CD4-positive, CD25-positive, alpha-beta regulatory T cell (primary cell): ENCODE data around the gene TENT4A. TPM values are rescaled to one million over a fixed set of nuclear protein-coding genes. Genes with fewer than 3 reads are reported as not detected.

Source experiments
- ATAC-seq, 2 donors: fragments of 150-1000 bp; cut with Tn5 transposase; one replicate each; pipeline ENCODE4 v1.10.0; 2021; ENCODE audit warnings: low read depth in 2 of 2, moderate number of reproducible peaks in 2 of 2, moderate library complexity in 1 of 2
- DNase-seq, 3 donors: peaks; one replicate each; pipeline versions ENCODE4 v3.0.0 to v3.0.0-alpha.2; 2012 to 2022; ENCODE audit warnings: mixed read lengths in 1 of 3
- H3K27ac ChIP-seq: one replicate; pipeline ENCODE4 v1.7.0; 2013; ENCODE audit warnings: mild to moderate bottlenecking, low read length; ENCODE audit not compliant: insufficient read depth, poor library complexity, severe bottlenecking
- H3K27me3 ChIP-seq: one replicate; pipeline ENCODE4 v1.7.0; 2013; ENCODE audit warnings: low read length; ENCODE audit not compliant: control insufficient read depth, insufficient read depth
- H3K36me3 ChIP-seq: one replicate; pipeline ENCODE4 v1.7.0; 2013; ENCODE audit warnings: mild to moderate bottlenecking, low read length, moderate library complexity; ENCODE audit not compliant: control insufficient read depth, insufficient read depth
- H3K4me1 ChIP-seq: 2 replicates; pipeline ENCODE4 v1.7.0; 2013; ENCODE audit warnings: mild to moderate bottlenecking, low read length; ENCODE audit not compliant: insufficient read depth, control insufficient read depth, poor library complexity, severe bottlenecking
- H3K4me3 ChIP-seq: one replicate; pipeline ENCODE4 v1.7.0; 2013; ENCODE audit warnings: low read depth, mild to moderate bottlenecking, low read length, moderate library complexity
- H3K9me3 ChIP-seq, 2 experiments: 1 replicate in 1 of 2; 2 replicates in 1 of 2; pipeline ENCODE4 v1.7.0; 2013; ENCODE audit warnings: low read length in 2 of 2, mild to moderate bottlenecking in 1 of 2, moderate library complexity in 1 of 2; ENCODE audit not compliant: control insufficient read depth in 2 of 2
- H3K27ac Mint-ChIP-seq, 3 donors: one replicate each; pipeline ENCODE4 v1.8.0; 2020 to 2022; ENCODE audit warnings: mild to moderate bottlenecking in 3 of 3, mixed read lengths in 3 of 3, moderate library complexity in 2 of 3
- H3K27me3 Mint-ChIP-seq: one replicate; pipeline ENCODE4 v1.8.0; 2022; ENCODE audit warnings: mild to moderate bottlenecking, mixed read lengths
- H3K36me3 Mint-ChIP-seq: one replicate; pipeline ENCODE4 v1.8.0; 2020; ENCODE audit warnings: mixed read lengths
- H3K4me1 Mint-ChIP-seq, 4 donors: one replicate each; pipeline ENCODE4 v1.8.0; 2020 to 2022; ENCODE audit warnings: mixed read lengths in 4 of 4, mild to moderate bottlenecking in 1 of 4
- H3K4me3 Mint-ChIP-seq, 4 donors: one replicate each; pipeline ENCODE4 v1.8.0; 2020 to 2022; ENCODE audit warnings: mild to moderate bottlenecking in 4 of 4, mixed read lengths in 4 of 4, moderate library complexity in 3 of 4
- H3K9me3 Mint-ChIP-seq, 7 donors: one replicate each; pipeline ENCODE4 v1.8.0; 2020 to 2022; ENCODE audit warnings: mixed read lengths in 7 of 7, mild to moderate bottlenecking in 3 of 7, moderate library complexity in 2 of 7
- polyA plus RNA-seq, 4 donors: library from polyadenylated mRNA; unstranded; fragments of 300-500 nt; fragmentation: Illumina TruSeq; gene quantifications; one replicate each; pipeline ENCODE4 v1.2.3, GENCODE V29; 2021
- total RNA-seq: library from RNA; stranded (reverse); gene quantifications from one replicate; pipeline ENCODE4 v1.2.3, GENCODE V29; 2022

The TENT4A gene
- total and polyA plus RNA-seq, 5 donors from 2014 or later = 0.74 to 66.5 (median 1.3) TPM

DNA sequence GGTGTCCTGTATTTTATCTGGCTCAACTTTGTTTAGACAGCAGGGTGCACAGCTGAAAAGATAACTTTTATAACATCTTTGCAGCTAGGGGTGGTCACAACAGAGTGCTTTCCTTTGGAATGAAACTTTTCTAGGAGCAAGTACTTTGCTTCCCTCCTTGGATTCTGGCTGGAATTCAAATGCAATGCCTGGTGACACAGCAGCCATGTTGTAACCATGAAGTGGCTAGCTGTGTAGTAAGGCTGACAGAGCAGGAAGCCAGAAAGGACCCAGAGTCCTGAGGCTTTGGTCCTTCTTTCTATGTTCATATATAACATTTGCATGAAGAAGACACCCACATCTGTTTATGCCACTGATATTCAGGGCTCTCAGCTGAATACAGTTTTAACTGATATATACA, 48.1 kb downstream of the TENT4A start:
- H3K27ac ChIP-seq = no peak overlapping the region
- peaks cover 5% of the 10 kb centered on the region for H3K4me1 ChIP-seq
- Mint-ChIP-seq H3K36me3 (peaks cover 9% of the 10 kb centered on the region), H3K9me3 (no peaks in the 10 kb centered on the region), H3K4me3 (no peak overlapping the region), H3K4me1 (peaks cover 0 to 5% (median 2%) of the 10 kb centered on the region in 4 donors), H3K27me3 (no peaks in the 10 kb centered on the region), H3K27ac (no peak overlapping the region)
- DNase-seq = no peak
- peaks cover 14% of the 10 kb centered on the region for H3K36me3 ChIP-seq
- no peak for ATAC-seq
- H3K4me3 ChIP-seq = no peak overlapping the region
- H3K27me3 ChIP-seq = no peaks in the 10 kb centered on the region
- no peaks in the 10 kb centered on the region for H3K9me3 ChIP-seq

DNA sequence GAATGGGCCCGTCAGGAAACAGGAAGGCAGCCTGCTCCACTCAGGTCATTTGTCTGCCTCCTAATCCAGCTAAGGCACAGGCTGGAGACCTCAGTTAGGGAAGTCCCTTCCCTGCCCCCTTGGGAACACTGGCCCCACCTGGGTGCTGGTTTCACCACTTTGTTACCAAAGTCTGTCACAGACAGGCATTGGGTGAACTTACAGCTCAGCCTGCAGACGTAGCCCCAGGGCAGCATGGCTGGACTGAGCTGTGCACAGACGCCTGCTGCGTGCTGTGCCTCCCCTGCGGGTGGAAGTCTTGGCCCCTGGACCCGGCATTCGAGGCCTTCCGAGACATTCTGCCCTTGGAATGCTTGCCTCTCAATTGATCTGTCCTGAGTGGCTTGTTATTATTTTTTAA, 48.9 kb downstream of the TENT4A start:
- H3K27ac ChIP-seq = no peak overlapping the region
- H3K27me3 Mint-ChIP-seq = no peaks in the 10 kb centered on the region
- peaks cover 8% of the 10 kb centered on the region for H3K4me1 ChIP-seq
- H3K9me3 Mint-ChIP-seq = no peaks in the 10 kb centered on the region
- peaks cover 7% of the 10 kb centered on the region for H3K36me3 ChIP-seq
- H3K9me3 ChIP-seq = no peaks in the 10 kb centered on the region
- H3K4me1 Mint-ChIP-seq = peaks cover 0 to 5% (median 2%) of the 10 kb centered on the region in 4 donors
- peaks cover 4% of the 10 kb centered on the region for H3K36me3 Mint-ChIP-seq
- H3K27me3 ChIP-seq = no peaks in the 10 kb centered on the region
- no peak overlapping the region for H3K4me3 Mint-ChIP-seq
- no peak overlapping the region for H3K27ac Mint-ChIP-seq
- no peak for DNase-seq
- H3K4me3 ChIP-seq = no peak overlapping the region
- no peak for ATAC-seq

GRCh38 chr5:6762697-6763096, 49.5 kb downstream of the TENT4A start:
- H3K27ac Mint-ChIP-seq = no peak overlapping the region
- H3K9me3 ChIP-seq = no peaks in the 10 kb centered on the region
- H3K4me1 ChIP-seq = peaks cover 8% of the 10 kb centered on the region
- peaks cover 4% of the 10 kb centered on the region for H3K36me3 Mint-ChIP-seq
- no peak for ATAC-seq
- no peak overlapping the region for H3K27ac ChIP-seq
- H3K27me3 Mint-ChIP-seq = no peaks in the 10 kb centered on the region
- peaks cover 4% of the 10 kb centered on the region for H3K36me3 ChIP-seq
- H3K4me3 Mint-ChIP-seq = no peak overlapping the region
- no peaks in the 10 kb centered on the region for H3K27me3 ChIP-seq
- peaks cover 0 to 3% (median 0%) of the 10 kb centered on the region in 7 donors for H3K9me3 Mint-ChIP-seq
- H3K4me1 Mint-ChIP-seq = peaks cover 0 to 5% (median 2%) of the 10 kb centered on the region in 4 donors
- DNase-seq = no peak
- H3K4me3 ChIP-seq = no peak overlapping the region

- H3K27me3 Mint-ChIP-seq = no peaks in the 10 kb centered on the region
- peaks cover 0 to 3% (median 0%) of the 10 kb centered on the region in 7 donors for H3K9me3 Mint-ChIP-seq
- no peak overlapping the region for H3K4me3 Mint-ChIP-seq
- Histone ChIP-seq H3K4me1 (peaks cover 8% of the 10 kb centered on the region), H3K9me3 (no peaks in the 10 kb centered on the region), H3K27ac (no peak overlapping the region), H3K27me3 (no peaks in the 10 kb centered on the region), H3K4me3 (no peak overlapping the region), H3K36me3 (peaks cover 2% of the 10 kb centered on the region)
- ATAC-seq = no peak
- no peaks in the 10 kb centered on the region for H3K36me3 Mint-ChIP-seq
- H3K27ac Mint-ChIP-seq = no peak overlapping the region
- no peak for DNase-seq
- peaks cover 0 to 5% (median 2%) of the 10 kb centered on the region in 4 donors for H3K4me1 Mint-ChIP-seq
Observed at GRCh38 chr5:6763191-6763590, 50.0 kb downstream of the TENT4A start.

DNA sequence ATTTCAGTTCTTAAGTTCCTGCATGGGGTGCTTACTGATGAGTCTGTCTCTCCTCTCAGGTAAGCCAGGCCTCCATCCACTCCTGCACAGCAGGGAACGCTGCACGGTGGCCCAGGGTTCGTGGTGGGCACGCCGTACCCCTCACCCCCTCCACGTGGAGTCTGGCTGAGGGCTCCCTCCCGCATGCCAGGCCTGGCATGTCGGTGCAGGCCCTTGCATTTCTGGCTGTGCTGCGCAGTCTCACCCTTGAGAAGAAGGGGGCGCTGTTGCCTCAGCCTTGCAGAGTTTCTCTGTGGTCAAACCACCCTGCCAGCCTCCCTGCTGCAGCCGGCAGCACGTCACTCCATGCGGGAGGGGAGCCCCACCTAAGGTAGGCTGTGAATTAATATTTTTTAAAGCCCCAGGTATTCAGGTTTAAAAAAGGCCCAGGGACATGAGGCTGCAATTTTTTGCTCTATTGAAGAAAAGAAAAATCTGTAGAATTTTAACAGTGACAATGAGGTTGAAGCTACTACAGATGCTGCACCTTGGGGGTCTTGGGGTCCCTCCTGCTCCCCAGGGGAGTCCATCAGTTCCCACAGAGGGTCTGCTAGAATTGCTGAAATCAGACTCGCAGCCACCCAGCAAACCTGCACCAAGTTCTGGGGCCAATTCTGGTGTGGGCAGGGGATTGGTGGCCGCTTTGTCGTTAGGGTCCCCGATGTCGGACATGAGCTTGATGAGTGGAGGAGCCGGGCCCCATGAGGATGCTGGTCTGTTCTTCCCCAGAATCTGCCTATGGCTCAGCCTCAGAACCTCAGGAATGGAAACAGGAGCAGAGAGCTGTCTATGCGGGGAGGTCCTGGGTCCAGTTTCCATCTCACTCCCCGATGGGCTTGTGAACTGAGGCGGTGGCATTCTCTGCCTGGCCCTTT, 52.6 kb downstream of the TENT4A start:
- Mint-ChIP-seq H3K9me3 (peaks cover 0 to 3% (median 0%) of the 10 kb centered on the region in 7 donors), H3K27ac (no peak overlapping the region), H3K27me3 (no peaks in the 10 kb centered on the region), H3K4me1 (peaks cover 0 to 5% (median 2%) of the 10 kb centered on the region in 4 donors), H3K4me3 (peak overlapping the region in 1 of 4 donors; percentile 17), H3K36me3 (no peaks in the 10 kb centered on the region)
- Histone ChIP-seq H3K4me1 (peaks cover 8% of the 10 kb centered on the region), H3K4me3 (no peak overlapping the region), H3K27me3 (no peaks in the 10 kb centered on the region), H3K36me3 (no peaks in the 10 kb centered on the region), H3K27ac (no peak overlapping the region), H3K9me3 (no peaks in the 10 kb centered on the region)
- ATAC-seq (peak; percentile 37 to 44), DNase-seq (peak; percentile 24 to 78 (median 37))

DNA sequence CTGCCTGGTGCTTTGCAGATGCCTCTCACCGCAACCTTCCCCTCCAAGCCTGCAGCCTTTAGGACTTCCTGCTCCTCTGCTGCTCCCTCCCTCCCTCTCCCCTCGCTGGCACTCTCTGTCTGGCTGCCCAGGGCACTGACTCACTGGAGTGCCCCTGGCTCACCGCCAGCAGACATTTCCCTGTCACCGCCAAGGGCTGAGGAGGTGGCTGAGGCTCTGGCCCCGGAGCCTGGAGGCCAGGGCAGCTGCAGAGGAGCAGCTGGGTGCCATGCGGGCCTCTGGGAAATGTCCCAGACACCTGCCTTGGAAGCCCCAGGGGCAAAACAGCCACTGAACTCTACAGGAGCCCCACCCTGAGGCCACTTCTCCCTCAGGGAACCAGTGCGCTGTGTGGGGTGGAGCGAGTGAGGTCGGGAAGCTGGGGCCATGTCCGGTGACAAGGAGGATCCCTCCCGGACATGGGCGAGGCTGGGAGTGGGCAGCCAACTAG, 53.4 kb downstream of the TENT4A start:
- Histone ChIP-seq H3K4me1 (peaks cover 8% of the 10 kb centered on the region), H3K27me3 (no peaks in the 10 kb centered on the region), H3K4me3 (no peak overlapping the region), H3K9me3 (no peaks in the 10 kb centered on the region), H3K27ac (no peak overlapping the region), H3K36me3 (no peaks in the 10 kb centered on the region)
- Mint-ChIP-seq H3K27me3 (no peaks in the 10 kb centered on the region), H3K4me3 (no peak overlapping the region), H3K27ac (no peak overlapping the region), H3K4me1 (peaks cover 0 to 5% (median 3%) of the 10 kb centered on the region in 4 donors), H3K36me3 (no peaks in the 10 kb centered on the region), H3K9me3 (peaks cover 0 to 3% (median 0%) of the 10 kb centered on the region in 7 donors)
- DNase-seq (peak in 2 of 3 donors; percentile 4 to 23), ATAC-seq (peak; percentile 66 to 74)

DNA sequence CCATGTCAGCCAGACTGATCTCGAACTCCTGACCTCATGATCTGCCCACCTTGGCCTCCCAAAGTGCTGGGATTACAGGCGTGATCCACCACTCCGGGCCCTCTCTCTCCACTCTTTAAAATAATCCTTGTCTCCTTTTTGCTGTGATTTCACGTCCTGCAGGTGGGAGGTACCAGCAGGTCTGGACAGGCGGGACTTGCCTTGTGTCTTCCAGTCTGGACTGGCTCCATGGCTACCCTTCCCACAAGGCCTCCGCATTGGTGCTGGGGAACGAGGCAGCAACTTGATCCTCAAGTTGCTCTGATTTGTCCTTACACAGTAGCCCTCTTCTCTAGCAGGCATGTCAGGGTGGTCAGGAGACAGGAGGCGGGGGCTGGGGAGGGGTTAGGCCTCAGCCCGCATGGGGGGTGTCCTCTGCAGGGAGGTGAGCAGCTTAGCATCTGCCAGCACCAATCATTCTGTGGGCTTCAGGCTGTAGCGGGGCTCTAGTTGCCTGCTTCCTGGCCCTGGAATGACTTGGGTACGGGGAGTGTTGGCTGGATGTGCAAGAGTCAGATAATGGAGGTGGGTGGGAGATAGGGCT, 54.3 kb downstream of the TENT4A start:
- DNase-seq (no peak), ATAC-seq (no peak)
- Mint-ChIP-seq H3K4me3 (no peak overlapping the region), H3K4me1 (peaks cover 0 to 5% (median 3%) of the 10 kb centered on the region in 4 donors), H3K9me3 (peaks cover 0 to 3% (median 0%) of the 10 kb centered on the region in 7 donors), H3K27ac (no peak overlapping the region), H3K27me3 (peaks cover 2% of the 10 kb centered on the region), H3K36me3 (no peaks in the 10 kb centered on the region)
- Histone ChIP-seq H3K36me3 (no peaks in the 10 kb centered on the region), H3K4me1 (peaks cover 8% of the 10 kb centered on the region), H3K27me3 (no peaks in the 10 kb centered on the region), H3K4me3 (no peak overlapping the region), H3K27ac (no peak overlapping the region), H3K9me3 (no peaks in the 10 kb centered on the region)
